ENCODE results near the gene SERPINA9.

Gene SERPINA9

GRCh38 chr14:94481468-94482131 is 5.6 kb upstream of the SERPINA9 start:
- no peaks in the 10 kb centered on the region for H3K36me3 ChIP-seq (ENCODE audit: control insufficient read depth, insufficient read depth, low read length)
- H3K4me3 ChIP-seq (replicated peaks; ENCODE audit: low read depth, low read length) = no peak overlapping the region
- no peak for TF ChIP-seq CTCF (IDR thresholded peaks at IDR 0.05; ENCODE audit: insufficient read depth, low read length, poor library complexity, severe bottlenecking)
- no peaks in the 10 kb centered on the region for H3K27me3 ChIP-seq (replicated peaks; ENCODE audit: control insufficient read depth, insufficient read depth, low read length)
- DNase-seq (ENCODE audit: extremely low read depth, insufficient read length) = no peak

GRCh38 chr14:94480809-94481208 is 4.8 kb upstream of the SERPINA9 start:
- Histone ChIP-seq H3K4me3 (replicated peaks; ENCODE audit: low read depth, low read length) (no peak overlapping the region), H3K36me3 (ENCODE audit: control insufficient read depth, insufficient read depth, low read length) (no peaks in the 10 kb centered on the region), H3K27me3 (replicated peaks; ENCODE audit: control insufficient read depth, insufficient read depth, low read length) (no peaks in the 10 kb centered on the region)
- TF ChIP-seq CTCF (IDR thresholded peaks at IDR 0.05; ENCODE audit: insufficient read depth, low read length, poor library complexity, severe bottlenecking) = no peak
- DNase-seq (ENCODE audit: extremely low read depth, insufficient read length) = no peak

GRCh38 chr14:94478420-94478819 is 2.4 kb upstream of the SERPINA9 start:
- Histone ChIP-seq H3K4me3 (replicated peaks; ENCODE audit: low read depth, low read length) (no peak overlapping the region), H3K27me3 (replicated peaks; ENCODE audit: control insufficient read depth, insufficient read depth, low read length) (no peaks in the 10 kb centered on the region), H3K36me3 (ENCODE audit: control insufficient read depth, insufficient read depth, low read length) (no peaks in the 10 kb centered on the region)
- DNase-seq (ENCODE audit: extremely low read depth, insufficient read length) = no peak
- no peak for TF ChIP-seq CTCF (IDR thresholded peaks at IDR 0.05; ENCODE audit: insufficient read depth, low read length, poor library complexity, severe bottlenecking)

- Histone ChIP-seq H3K4me3 (replicated peaks; ENCODE audit: low read depth, low read length) (no peak overlapping the region), H3K27me3 (replicated peaks; ENCODE audit: control insufficient read depth, insufficient read depth, low read length) (no peaks in the 10 kb centered on the region; the same call in 1 of the 2 replicates), H3K36me3 (ENCODE audit: control insufficient read depth, insufficient read depth, low read length) (no peaks in the 10 kb centered on the region)
- DNase-seq (ENCODE audit: extremely low read depth, insufficient read length) = no peak
- TF ChIP-seq CTCF (IDR thresholded peaks at IDR 0.05; ENCODE audit: insufficient read depth, low read length, poor library complexity, severe bottlenecking) = no peak
Observed at GRCh38 chr14:94474581-94475031, 1.4 kb downstream of the SERPINA9 start.

GRCh38 chr14:94473666-94474410 is 2.2 kb downstream of the SERPINA9 start:
- TF ChIP-seq CTCF (IDR thresholded peaks at IDR 0.05; ENCODE audit: insufficient read depth, low read length, poor library complexity, severe bottlenecking) = no peak
- DNase-seq (ENCODE audit: extremely low read depth, insufficient read length) = no peak
- H3K4me3 ChIP-seq (replicated peaks; ENCODE audit: low read depth, low read length) = no peak overlapping the region
- no peaks in the 10 kb centered on the region for H3K36me3 ChIP-seq (ENCODE audit: control insufficient read depth, insufficient read depth, low read length)
- no peaks in the 10 kb centered on the region; the same call in 1 of the 2 replicates for H3K27me3 ChIP-seq (replicated peaks; ENCODE audit: control insufficient read depth, insufficient read depth, low read length)

Data from GM06990 (cell line).